K562 (cell line): ENCODE data around the gene NES. TPM values are rescaled to one million over a fixed set of nuclear protein-coding genes. Genes with fewer than 3 reads are reported as not detected.

ENCODE experiments used
- HMBOX1 ChIP-seq: sonication (generic); IDR thresholded peaks from 2 replicates; pipeline ENCODE4 v1.6.1; 2016
- MCM3 ChIP-seq: fragments of 450-650 bp; IDR thresholded peaks from 2 replicates; pipeline ENCODE4 v1.6.1; 2016
- MGA ChIP-seq: fragments of 450-650 bp; IDR thresholded peaks from 2 replicates; pipeline ENCODE4 v1.6.1; 2016; ENCODE audit warnings: mild to moderate bottlenecking, moderate library complexity
- MITF ChIP-seq: IDR thresholded peaks from 2 replicates; pipeline ENCODE4 v1.6.1; 2014; ENCODE audit warnings: antibody characterized with exemption
- MLX ChIP-seq, 2 experiments: fragments of 450-650 bp in 1 of 2; sonication (generic) in 1 of 2; formaldehyde crosslinking; conservative IDR thresholded peaks; 2 replicates each; pipeline versions ENCODE4 v1.4.0 to v1.8.1; 2020 to 2022; ENCODE audit warnings: mild to moderate bottlenecking in 1 of 2, missing genetic modification reagents in 1 of 2
- NFXL1 ChIP-seq: fragments of 450-650 bp; formaldehyde crosslinking; IDR thresholded peaks from 2 replicates; pipeline ENCODE4 v1.4.0; 2021; ENCODE audit warnings: mild to moderate bottlenecking
- NR4A1 ChIP-seq, 2 experiments: fragments of 250-450 bp in 1 of 2; fragments of 450-650 bp in 1 of 2; sonication (Bioruptor Pico) in 1 of 2; IDR thresholded peaks; 2 replicates each; pipeline versions ENCODE4 v1.4.0 to v1.6.1; 2016 to 2020; ENCODE audit warnings: mild to moderate bottlenecking in 2 of 2, missing compliant biosample characterization in 1 of 2, missing genetic modification characterization in 1 of 2, moderate library complexity in 1 of 2
- PHF21A ChIP-seq: fragments of 450-650 bp; IDR thresholded peaks from 2 replicates; pipeline ENCODE4 v1.6.1; 2017; ENCODE audit warnings: low read depth, borderline replicate concordance
- SETDB1 ChIP-seq: IDR thresholded peaks from one replicate; pipeline ENCODE4 v1.6.1; 2012; ENCODE audit warnings: low read length, control low read depth, inconsistent platforms
- TARDBP ChIP-seq: fragments of 450-650 bp; IDR thresholded peaks from 2 replicates; pipeline ENCODE4 v1.6.1; 2016
- TCF7 ChIP-seq: sonication (generic); IDR thresholded peaks from 2 replicates; pipeline ENCODE4 v1.6.1; 2016; ENCODE audit warnings: antibody characterized with exemption, borderline replicate concordance
- ZC3H11A ChIP-seq: IDR thresholded peaks from 2 replicates; pipeline ENCODE4 v1.6.1; 2012; ENCODE audit warnings: low read depth, low read length, improper control_type of control experiment
- ZEB2 ChIP-seq: fragments of 450-650 bp; IDR thresholded peaks from 2 replicates; pipeline ENCODE4 v1.6.1; 2016
- ZNF707 ChIP-seq: fragments of 250-450 bp; sonication (Bioruptor Pico); conservative IDR thresholded peaks from 2 replicates; pipeline ENCODE4 v1.8.0; 2022; ENCODE audit warnings: inconsistent platforms, mild to moderate bottlenecking, moderate library complexity
- polyA plus RNA-seq, 8 experiments: library from polyadenylated mRNA; depleted of rRNA in 4 of 8; stranded (reverse) in 5 of 8; unstranded in 3 of 8; fragments of >200 nt; fragmentation: Nextera tagmentation in 2 of 8; fragmentation: Illumina TruSeq in 1 of 8; extraction: Ambion mirVana in 2 of 8; extraction: Trizol in 1 of 8; gene quantifications; 2 replicates each; pipeline versions ENCODE4 v1.2.1 to v1.2.3, GENCODE V29; 2011 to 2014; ENCODE audit warnings: inconsistent platforms in 1 of 8, missing spikeins in 1 of 8
- total RNA-seq, 7 experiments: library from RNA; depleted of rRNA in 6 of 7; stranded (reverse); fragments of >200 nt in 6 of 7; fragmentation: Illumina TruSeq in 2 of 7; extraction: Trizol in 2 of 7; gene quantifications; 2 replicates each; pipeline versions ENCODE4 v1.2.1 to v1.2.3, GENCODE V29; 2011 to 2021; ENCODE audit warnings: low replicate concordance in 1 of 7

NES gene
- total and polyA plus RNA-seq, 9 of the 15 experiments (the other 6 are each of a cell fraction or from before 2014, with no cell fraction given), result 0.10 to 8.6 (median 4.2) TPM

GRCh38 chr1:156623946-156624813 lies 53.0 kb downstream of the NES start (continued):
- TF ChIP-seq ZNF707 (CRISPR knock-in tag) (no peak), PHF21A (no peak), MITF (no peak), MGA (peak; percentile 95), NFXL1 (CRISPR knock-in tag) (no peak), MLX (CRISPR knock-in tag; conservative IDR thresholded peaks at IDR 0.05) (no peak), NR4A1 (CRISPR knock-in tag; IDR thresholded peaks at IDR 0.05) (no peak), NR4A1 (tag; IDR thresholded peaks at IDR 0.05) (no peak), ZC3H11A (no peak), TCF7 (no peak), SETDB1 (no peak), HMBOX1 (no peak), MCM3 (no peak), ZEB2 (no peak), TARDBP (no peak)
